Esophagus squamous epithelium (tissue), 5 donors: Measurements from ENCODE around the gene HCLS1. TPM values are rescaled to one million over a fixed set of nuclear protein-coding genes. Genes with fewer than 3 reads are reported as not detected.

Experiments used
- DNase-seq: peaks from one replicate; lab custom pipeline; 2025; lab: John Stamatoyannopoulos, UW
- H3K27ac ChIP-seq, 4 donors: fragments of 200-600 bp; sonication (generic); one replicate each; pipeline ENCODE4 v1.5.1; 2016 to 2019; ENCODE audit warnings: mild to moderate bottlenecking in 1 of 4
- H3K27me3 ChIP-seq, 4 donors: fragments of 200-600 bp; sonication (generic); 1 replicate in 3 of 4; 2 replicates in 1 of 4; pipeline versions ENCODE4 v1.5.1 to v1.6.0; 2017 to 2021; ENCODE audit warnings: antibody characterized with exemption in 1 of 4
- H3K36me3 ChIP-seq, 3 donors: fragments of 200-600 bp; sonication (generic); one replicate each; pipeline ENCODE4 v1.5.1; 2016 to 2019
- H3K4me1 ChIP-seq, 3 donors: fragments of 200-600 bp; sonication (generic); one replicate each; pipeline ENCODE4 v1.5.1; 2017 to 2019
- H3K4me3 ChIP-seq, 4 donors: fragments of 200-600 bp; sonication (generic); 1 replicate in 3 of 4; 2 replicates in 1 of 4; pipeline ENCODE4 v1.5.1; 2016 to 2019; ENCODE audit warnings: mild to moderate bottlenecking in 2 of 4, moderate library complexity in 1 of 4
- H3K9me3 ChIP-seq, 3 donors: fragments of 200-600 bp; sonication (generic); one replicate each; pipeline ENCODE4 v1.5.1; 2016 to 2019
- POLR2A ChIP-seq, 4 donors: fragments of 450-650 bp; IDR thresholded peaks; one replicate each; pipeline ENCODE4 v1.6.1; 2017; ENCODE audit warnings: antibody characterized with exemption in 4 of 4, mild to moderate bottlenecking in 4 of 4, moderate library complexity in 3 of 4
- WGBS, 2 donors: methylation state at CpG; one replicate each; pipeline ENCODE4 v1.1.5; 2018; 5-methylcytosine and 5-hydroxymethylcytosine counted together
- intact Hi-C: fragments of 100-400 bp; cut with DNase I; formaldehyde crosslinking; loops from one replicate; pipeline ENCODE4 v1.15.0; 2022
- total RNA-seq, 4 donors: library from RNA; depleted of rRNA; stranded (reverse); fragments of >200 nt; gene quantifications; one replicate each; pipeline ENCODE4 v1.1.0, GENCODE V29; 2016
- TF ChIP-seq, protein P1 (sequence below), 6 experiments: fragments of 450-650 bp in 4 of 6; fragments of 200-600 bp in 2 of 6; sonication (generic) in 2 of 6; IDR thresholded peaks; one replicate each; pipeline ENCODE4 v1.5.1; 2016 to 2019; ENCODE audit warnings: antibody characterized with exemption in 6 of 6, mild to moderate bottlenecking in 4 of 6, moderate library complexity in 4 of 6
- donor health status: DM: yes; HTN: yes; CAD: no.

HCLS1 gene
- 10 to 100 TPM in 2 of 4 donors, 1 to 10 TPM in 2; 4.4 to 46.7 (median 17.4) TPM for total RNA-seq

- Histone ChIP-seq H3K4me3 (peak within 1 kb of the TSS in 3 of 4 donors; percentile 27 to 59 (median 39)), H3K27me3 (no peaks in the 10 kb centered on the region), H3K4me1 (peaks cover 0 to 17% (median 4%) of the 10 kb centered on the region in 3 donors), H3K9me3 (no peaks in the 10 kb centered on the region), H3K36me3 (peaks cover 11 to 41% (median 20%) of the 10 kb centered on the region in 3 donors), H3K27ac (peak within 1 kb of the TSS; percentile 48 to 83 (median 75))
- DNase-seq, result peak; percentile 5
- intact Hi-C loops, result no loop called here
- TF ChIP-seq, protein P1, sequence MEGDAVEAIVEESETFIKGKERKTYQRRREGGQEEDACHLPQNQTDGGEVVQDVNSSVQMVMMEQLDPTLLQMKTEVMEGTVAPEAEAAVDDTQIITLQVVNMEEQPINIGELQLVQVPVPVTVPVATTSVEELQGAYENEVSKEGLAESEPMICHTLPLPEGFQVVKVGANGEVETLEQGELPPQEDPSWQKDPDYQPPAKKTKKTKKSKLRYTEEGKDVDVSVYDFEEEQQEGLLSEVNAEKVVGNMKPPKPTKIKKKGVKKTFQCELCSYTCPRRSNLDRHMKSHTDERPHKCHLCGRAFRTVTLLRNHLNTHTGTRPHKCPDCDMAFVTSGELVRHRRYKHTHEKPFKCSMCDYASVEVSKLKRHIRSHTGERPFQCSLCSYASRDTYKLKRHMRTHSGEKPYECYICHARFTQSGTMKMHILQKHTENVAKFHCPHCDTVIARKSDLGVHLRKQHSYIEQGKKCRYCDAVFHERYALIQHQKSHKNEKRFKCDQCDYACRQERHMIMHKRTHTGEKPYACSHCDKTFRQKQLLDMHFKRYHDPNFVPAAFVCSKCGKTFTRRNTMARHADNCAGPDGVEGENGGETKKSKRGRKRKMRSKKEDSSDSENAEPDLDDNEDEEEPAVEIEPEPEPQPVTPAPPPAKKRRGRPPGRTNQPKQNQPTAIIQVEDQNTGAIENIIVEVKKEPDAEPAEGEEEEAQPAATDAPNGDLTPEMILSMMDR (IDR thresholded peaks at IDR 0.05), result no peak
- TF ChIP-seq POLR2A (IDR thresholded peaks at IDR 0.05), result peak in 2 of 4 donors; percentile 63 to 79
- 63 to 72% methylated on average over 3 to 9 of the region's 9 CpGs for WGBS, 2 donors
Measured at GRCh38 chr3:121660356-121661171, at the start of gene HCLS1. Gene HCLS1, minus strand, starts transcription at chr3:121660903. Its CDS starts 2,556 bp downstream, at chr3:121658347.

GRCh38 chr3:121710347-121710746 is 49.6 kb upstream of the HCLS1 start:
- no peaks in the 10 kb centered on the region for H3K4me1 ChIP-seq
- H3K27ac ChIP-seq, result no peak overlapping the region
- H3K4me3 ChIP-seq, result no peak overlapping the region
- TF ChIP-seq POLR2A (IDR thresholded peaks at IDR 0.05), result no peak
- TF ChIP-seq, protein P1 (IDR thresholded peaks at IDR 0.05), result no peak
- intact Hi-C loops, result no loop called here
- no peaks in the 10 kb centered on the region for H3K9me3 ChIP-seq
- H3K27me3 ChIP-seq, result no peaks in the 10 kb centered on the region
- no peak for DNase-seq
- peaks cover 0 to 84% (median 11%) of the 10 kb centered on the region in 3 donors for H3K36me3 ChIP-seq
- WGBS, 2 donors, result 75 to 100% methylated on average over 1 of the region's 1 CpG

DNA sequence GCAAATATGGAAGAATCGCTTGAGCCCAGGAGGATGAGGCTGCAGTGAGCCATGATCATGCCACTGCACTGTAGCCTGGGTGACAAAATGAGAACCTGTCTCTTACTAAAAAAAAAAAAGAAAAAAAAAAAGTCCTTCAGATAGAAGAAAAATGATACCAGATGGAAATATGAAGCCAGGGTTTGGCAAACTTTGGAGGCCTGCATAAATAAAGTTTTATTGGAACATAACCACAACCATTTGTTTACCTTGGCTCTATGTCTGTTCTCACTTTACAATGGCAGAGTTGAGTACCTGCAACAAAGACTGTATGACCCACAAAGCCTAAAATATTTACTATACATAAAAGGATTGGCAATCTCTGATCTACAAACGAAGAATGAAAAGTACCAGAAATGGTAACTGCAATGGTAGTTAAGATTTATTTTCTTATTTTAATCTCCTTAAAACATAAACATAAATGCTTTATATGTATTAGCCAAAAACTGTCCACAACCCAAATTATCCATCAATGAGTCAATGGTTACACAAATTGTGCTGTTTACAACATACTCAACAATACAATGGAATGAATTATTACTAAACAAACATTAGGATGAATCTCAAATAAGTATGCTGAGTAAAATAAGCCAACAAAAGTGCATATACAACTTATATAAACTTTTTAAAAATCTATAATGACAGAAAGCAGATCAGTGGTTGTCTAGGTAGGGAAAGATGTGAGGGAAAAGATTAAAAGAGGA is 47.0 kb upstream of the HCLS1 start:
- Histone ChIP-seq H3K4me1 (no peaks in the 10 kb centered on the region), H3K36me3 (peaks cover 0 to 79% (median 3%) of the 10 kb centered on the region in 3 donors)
- no peak for DNase-seq

DNA sequence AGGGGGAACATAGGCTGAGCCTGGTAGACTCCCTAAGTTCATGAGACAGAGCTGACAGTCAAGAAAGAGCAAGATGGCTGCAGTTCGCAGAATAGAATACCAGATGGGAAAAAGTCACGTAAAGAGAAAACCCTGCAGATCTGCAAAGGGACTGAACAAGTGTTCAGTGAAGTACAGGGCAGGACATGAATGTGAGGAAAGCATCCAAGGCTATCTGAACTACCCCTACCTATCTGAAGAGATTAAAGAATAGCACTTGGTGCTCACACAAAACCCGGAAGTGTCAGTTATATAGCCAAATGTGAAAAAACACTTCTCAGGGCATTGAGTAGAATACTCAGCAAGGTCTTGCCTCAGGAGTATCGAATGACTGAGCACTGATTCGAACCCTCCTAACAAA is 44.8 kb upstream of the HCLS1 start:
- H3K4me1 ChIP-seq, result no peaks in the 10 kb centered on the region
- no peak for TF ChIP-seq POLR2A (IDR thresholded peaks at IDR 0.05)
- TF ChIP-seq, protein P1 (IDR thresholded peaks at IDR 0.05), result no peak
- peaks cover 0 to 5% (median 0%) of the 10 kb centered on the region in 3 donors for H3K9me3 ChIP-seq
- no peak overlapping the region for H3K27ac ChIP-seq
- intact Hi-C loops, result no loop called here
- 91 to 92% methylated on average over 5 of the region's 5 CpGs for WGBS, 2 donors
- H3K36me3 ChIP-seq, result peaks cover 0 to 80% (median 0%) of the 10 kb centered on the region in 3 donors
- no peak for DNase-seq
- H3K4me3 ChIP-seq, result no peak overlapping the region
- H3K27me3 ChIP-seq, result no peaks in the 10 kb centered on the region

More for the DNA sequence above, 47.0 kb upstream of the HCLS1 start:
- H3K4me3 ChIP-seq, result no peak overlapping the region
- TF ChIP-seq, protein P1 (IDR thresholded peaks at IDR 0.05), result no peak
- TF ChIP-seq POLR2A (IDR thresholded peaks at IDR 0.05), result no peak
- 75 to 89% methylated on average over 2 of the region's 2 CpGs for WGBS, 2 donors
- peaks cover 0 to 5% (median 0%) of the 10 kb centered on the region in 3 donors for H3K9me3 ChIP-seq
- intact Hi-C loops, result no loop called here
- H3K27ac ChIP-seq, result no peak overlapping the region
- H3K27me3 ChIP-seq, result no peaks in the 10 kb centered on the region
